K562 (cell line): ENCODE results near the gene COL25A1. TPM values are rescaled to one million over a fixed set of nuclear protein-coding genes. Genes with fewer than 3 reads are reported as not detected.

Experiments
- ATAC-seq: fragments of 200-7000 bp; cut with Tn5 transposase; 3 replicates; pipeline ENCODE4 v1.9.1; 2020; ENCODE audit warnings: moderate library complexity
- BruUV-seq: library from RNA; stranded (reverse); fragments of 400-500 nt; replicated peaks from 2 replicates; lab custom pipeline; 2021; lab: Mats Ljungman, UMichigan
- CTCF ChIA-PET: fragments of 300-600 bp; formaldehyde crosslinking; extraction: SDS; loops from one replicate; lab custom pipeline; 2021; ENCODE audit warnings: low intra/inter-chr PET ratio; lab: Yijun Ruan, JAX
- POLR2A ChIA-PET: fragments of 300-600, 350-650 bp; sonication (Branson Sonifier 250); formaldehyde crosslinking; extraction: SDS; loops from one replicate; lab custom pipeline; 2021; ENCODE audit warnings: antibody characterized with exemption, inconsistent platforms; lab: Yijun Ruan, JAX
- DNase-seq, 4 experiments: peaks; one replicate each; pipeline versions ENCODE4 v3.0.0 to v3.0.0-alpha.2; 2011 to 2018; ENCODE audit warnings: low spot score in 3 of 4, mixed read lengths in 3 of 4; ENCODE audit errors: extremely low read depth in 1 of 4
- FAIRE-seq: peaks from 2 replicates; lab custom pipeline; 2011; peaks lifted over from hg19 to GRCh38; lab: Jason Lieb, UNC
- H2AFZ ChIP-seq: 2 replicates; pipeline ENCODE4 v1.6.0; 2011; ENCODE audit warnings: low read depth, low read length, control low read depth, inconsistent platforms
- H3K27ac ChIP-seq: fragments of 200-600 bp; 3 replicates; pipeline ENCODE4 v1.8.0; 2011; ENCODE audit warnings: low read depth, mild to moderate bottlenecking, control low read depth, inconsistent platforms, low read length, moderate library complexity, mixed read lengths; ENCODE audit errors: extremely low read depth
- H3K27me3 ChIP-seq, 2 experiments: fragments of 300-600 bp in 1 of 2; 2 replicates in 1 of 2; 3 replicates in 1 of 2; pipeline versions ENCODE4 v1.6.0 to v1.8.0; 2011; ENCODE audit warnings: inconsistent platforms in 2 of 2, low read length in 2 of 2, mild to moderate bottlenecking in 1 of 2, mixed read lengths in 1 of 2, moderate library complexity in 1 of 2; ENCODE audit not compliant: control insufficient read depth in 2 of 2, insufficient read depth in 2 of 2
- H3K36me3 ChIP-seq: fragments of 300-600 bp; 3 replicates; pipeline ENCODE4 v1.8.0; 2011; ENCODE audit warnings: mild to moderate bottlenecking, low read length, inconsistent platforms; ENCODE audit not compliant: control insufficient read depth, insufficient read depth
- H3K4me1 ChIP-seq, 2 experiments: fragments of 200-600 bp in 1 of 2; replicated peaks in 1 of 2; 2 replicates in 1 of 2; 3 replicates in 1 of 2; pipeline versions ENCODE4 v1.5.1 to v1.8.0; 2011; ENCODE audit warnings: inconsistent platforms in 2 of 2, low read length in 2 of 2, mild to moderate bottlenecking in 1 of 2, mixed read lengths in 1 of 2, moderate library complexity in 1 of 2; ENCODE audit not compliant: control insufficient read depth in 2 of 2, insufficient read depth in 2 of 2
- H3K4me2 ChIP-seq: 2 replicates; pipeline ENCODE4 v1.6.1; 2011; ENCODE audit warnings: low read length, control low read depth, inconsistent platforms, mixed read lengths; ENCODE audit not compliant: insufficient read depth
- H3K4me3 ChIP-seq: fragments of 200-600 bp; sonication (generic), shearing (Covaris generic); 2 replicates; pipeline ENCODE4 v1.5.1; 2016; ENCODE audit warnings: control low read depth, inconsistent platforms
- H3K79me2 ChIP-seq: fragments of 200-600 bp; 3 replicates; pipeline ENCODE4 v1.8.0; 2011; ENCODE audit warnings: low read length, inconsistent platforms; ENCODE audit not compliant: control insufficient read depth, insufficient read depth
- H3K9ac ChIP-seq, 2 experiments: 2 replicates each; pipeline versions ENCODE4 v1.6.0 to v1.6.1; 2011; ENCODE audit warnings: low read depth in 2 of 2, low read length in 2 of 2, control low read depth in 1 of 2, inconsistent platforms in 1 of 2, mild to moderate bottlenecking in 1 of 2, mixed read lengths in 1 of 2; ENCODE audit not compliant: insufficient read depth in 1 of 2
- H3K9me1 ChIP-seq: one replicate; pipeline ENCODE4 v1.6.0; 2011; ENCODE audit warnings: inconsistent platforms, mild to moderate bottlenecking, low read length, moderate library complexity; ENCODE audit not compliant: control insufficient read depth, insufficient read depth
- H3K9me3 ChIP-seq: replicated peaks from 2 replicates; pipeline ENCODE4 v1.5.1; 2011; ENCODE audit warnings: low read depth, low read length, inconsistent platforms; ENCODE audit not compliant: control insufficient read depth, insufficient read depth
- H4K20me1 ChIP-seq: replicated peaks from 2 replicates; pipeline ENCODE4 v1.6.1; 2011; ENCODE audit warnings: low read length, inconsistent platforms, mixed read lengths; ENCODE audit not compliant: control insufficient read depth, insufficient read depth
- HDAC6 ChIP-seq: IDR thresholded peaks from 2 replicates; pipeline ENCODE4 v1.6.1; 2012; ENCODE audit warnings: low read depth, mild to moderate bottlenecking, control low read depth, inconsistent platforms, low read length, moderate library complexity
- PKNOX1 ChIP-seq: fragments of 450-650 bp; IDR thresholded peaks from 2 replicates; pipeline ENCODE4 v1.6.1; 2016
- U2AF1 ChIP-seq: fragments of 200-400 bp; formaldehyde crosslinking; optimal IDR thresholded peaks from 2 replicates; pipeline ENCODE3; 2017; ENCODE audit warnings: mild to moderate bottlenecking, low read depth, low read length, moderate library complexity
- ZBTB12 ChIP-seq: fragments of 250-450 bp; sonication (Bioruptor Pico); IDR thresholded peaks from 2 replicates; pipeline ENCODE4 v1.4.0; 2020
- ZBTB17 ChIP-seq: fragments of 450-650 bp; formaldehyde crosslinking; IDR thresholded peaks from 2 replicates; pipeline ENCODE4 v1.4.0; 2020; ENCODE audit warnings: mild to moderate bottlenecking
- ZNF175 ChIP-seq: fragments of 200-800 bp; sonication (Bioruptor generic); IDR thresholded peaks from 2 replicates; pipeline ENCODE4 v1.6.1; 2016; ENCODE audit warnings: low read depth, mild to moderate bottlenecking, missing genetic modification characterization, missing compliant biosample characterization
- ZNF232 ChIP-seq: sonication (generic); formaldehyde crosslinking; IDR thresholded peaks from 2 replicates; pipeline ENCODE4 v1.8.0; 2022; ENCODE audit warnings: mild to moderate bottlenecking, missing genetic modification reagents
- ZNF551 ChIP-seq: fragments of 250-450 bp; sonication (Bioruptor Pico); IDR thresholded peaks from 2 replicates; pipeline ENCODE4 v1.5.0; 2021; ENCODE audit warnings: mild to moderate bottlenecking, moderate library complexity
- WGBS: fragments of 100-300 bp; shearing (Covaris generic); methylation state at CpG from one replicate; pipeline ENCODE4 v1.1.6; 2016; ENCODE audit warnings: low coverage, mixed read lengths; ENCODE audit not compliant: insufficient coverage; ENCODE audit errors: missing lambda C conversion rate; 5-methylcytosine and 5-hydroxymethylcytosine counted together
- in situ Hi-C: fragments of 300-500 bp; cut with MboI; formaldehyde crosslinking; loops from 4 replicates; pipeline ENCODE4 v1.15.0; 2018; ENCODE audit warnings: inconsistent platforms, mixed read lengths
- intact Hi-C: fragments of 100-400 bp; cut with micrococcal nuclease; formaldehyde crosslinking; loops from 2 replicates; pipeline ENCODE4 v1.14.2; 2022
- polyA plus RNA-seq, 8 experiments: library from polyadenylated mRNA; depleted of rRNA in 4 of 8; stranded (reverse) in 5 of 8; unstranded in 3 of 8; fragments of >200 nt; fragmentation: Nextera tagmentation in 2 of 8; fragmentation: Illumina TruSeq in 1 of 8; extraction: Ambion mirVana in 2 of 8; extraction: Trizol in 1 of 8; gene quantifications; 2 replicates each; pipeline versions ENCODE4 v1.2.1 to v1.2.3, GENCODE V29; 2011 to 2014; ENCODE audit warnings: inconsistent platforms in 1 of 8, missing spikeins in 1 of 8
- total RNA-seq, 7 experiments: library from RNA; depleted of rRNA in 6 of 7; stranded (reverse); fragments of >200 nt in 6 of 7; fragmentation: Illumina TruSeq in 2 of 7; extraction: Trizol in 2 of 7; gene quantifications; 2 replicates each; pipeline versions ENCODE4 v1.2.1 to v1.2.3, GENCODE V29; 2011 to 2021; ENCODE audit warnings: low replicate concordance in 1 of 7
- TF ChIP-seq, protein P1 (sequence below): fragments of 250-450 bp; sonication (Bioruptor Pico); IDR thresholded peaks from 2 replicates; pipeline ENCODE4 v1.4.0; 2020; ENCODE audit warnings: mild to moderate bottlenecking, moderate library complexity, borderline replicate concordance
- TF ChIP-seq, protein P2 (sequence below): fragments of 250-450 bp; sonication (Bioruptor Pico); IDR thresholded peaks from 2 replicates; pipeline ENCODE4 v1.9.0; 2021; ENCODE audit warnings: mild to moderate bottlenecking, inconsistent platforms

The COL25A1 gene
- total and polyA plus RNA-seq, 9 of the 15 experiments (the other 6 are each of a cell fraction or from before 2014, with no cell fraction given), result 0.03 to 0.62 (median 0.27) TPM

- ATAC-seq (no peak), DNase-seq (no peak), FAIRE-seq (no peak)
- no peaks in the 10 kb centered on the region; a peak in 1 of 5 replicates for H3K4me1 ChIP-seq
- H3K9me3 ChIP-seq, result no peaks in the 10 kb centered on the region
- ChIA-PET POLR2A (no interaction called here), CTCF (no interaction called here)
- no TSS peak for BruUV-seq
- no peak overlapping the region for H3K4me2 ChIP-seq
- no peaks in the 10 kb centered on the region for H4K20me1 ChIP-seq
- 20% methylated on average over 1 of the region's 1 CpG for WGBS
- H2AFZ ChIP-seq, result peak overlapping the region; percentile 10; the same call in 1 of the 2 replicates
- in situ Hi-C loops (no loop called here), intact Hi-C loops (no loop called here)
- H3K27ac ChIP-seq, result no peak overlapping the region
- no peaks in the 10 kb centered on the region for H3K27me3 ChIP-seq
- no peaks in the 10 kb centered on the region for H3K79me2 ChIP-seq
- no peaks in the 10 kb centered on the region for H3K9me1 ChIP-seq
- no peak overlapping the region for H3K4me3 ChIP-seq
- H3K9ac ChIP-seq, result no peak overlapping the region
- no peaks in the 10 kb centered on the region for H3K36me3 ChIP-seq
- no peak for TF ChIP-seq ZNF232 (CRISPR knock-in tag)
- TF ChIP-seq, protein P1, sequence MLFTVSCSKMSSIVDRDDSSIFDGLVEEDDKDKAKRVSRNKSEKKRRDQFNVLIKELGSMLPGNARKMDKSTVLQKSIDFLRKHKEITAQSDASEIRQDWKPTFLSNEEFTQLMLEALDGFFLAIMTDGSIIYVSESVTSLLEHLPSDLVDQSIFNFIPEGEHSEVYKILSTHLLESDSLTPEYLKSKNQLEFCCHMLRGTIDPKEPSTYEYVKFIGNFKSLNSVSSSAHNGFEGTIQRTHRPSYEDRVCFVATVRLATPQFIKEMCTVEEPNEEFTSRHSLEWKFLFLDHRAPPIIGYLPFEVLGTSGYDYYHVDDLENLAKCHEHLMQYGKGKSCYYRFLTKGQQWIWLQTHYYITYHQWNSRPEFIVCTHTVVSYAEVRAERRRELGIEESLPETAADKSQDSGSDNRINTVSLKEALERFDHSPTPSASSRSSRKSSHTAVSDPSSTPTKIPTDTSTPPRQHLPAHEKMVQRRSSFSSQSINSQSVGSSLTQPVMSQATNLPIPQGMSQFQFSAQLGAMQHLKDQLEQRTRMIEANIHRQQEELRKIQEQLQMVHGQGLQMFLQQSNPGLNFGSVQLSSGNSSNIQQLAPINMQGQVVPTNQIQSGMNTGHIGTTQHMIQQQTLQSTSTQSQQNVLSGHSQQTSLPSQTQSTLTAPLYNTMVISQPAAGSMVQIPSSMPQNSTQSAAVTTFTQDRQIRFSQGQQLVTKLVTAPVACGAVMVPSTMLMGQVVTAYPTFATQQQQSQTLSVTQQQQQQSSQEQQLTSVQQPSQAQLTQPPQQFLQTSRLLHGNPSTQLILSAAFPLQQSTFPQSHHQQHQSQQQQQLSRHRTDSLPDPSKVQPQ (CRISPR knock-in tag), result no peak
- no peak for TF ChIP-seq ZNF551 (CRISPR knock-in tag)
- TF ChIP-seq ZNF175, result no peak
- no peak for TF ChIP-seq HDAC6
- TF ChIP-seq ZBTB17 (CRISPR knock-in tag), result no peak
- TF ChIP-seq, protein P2, sequence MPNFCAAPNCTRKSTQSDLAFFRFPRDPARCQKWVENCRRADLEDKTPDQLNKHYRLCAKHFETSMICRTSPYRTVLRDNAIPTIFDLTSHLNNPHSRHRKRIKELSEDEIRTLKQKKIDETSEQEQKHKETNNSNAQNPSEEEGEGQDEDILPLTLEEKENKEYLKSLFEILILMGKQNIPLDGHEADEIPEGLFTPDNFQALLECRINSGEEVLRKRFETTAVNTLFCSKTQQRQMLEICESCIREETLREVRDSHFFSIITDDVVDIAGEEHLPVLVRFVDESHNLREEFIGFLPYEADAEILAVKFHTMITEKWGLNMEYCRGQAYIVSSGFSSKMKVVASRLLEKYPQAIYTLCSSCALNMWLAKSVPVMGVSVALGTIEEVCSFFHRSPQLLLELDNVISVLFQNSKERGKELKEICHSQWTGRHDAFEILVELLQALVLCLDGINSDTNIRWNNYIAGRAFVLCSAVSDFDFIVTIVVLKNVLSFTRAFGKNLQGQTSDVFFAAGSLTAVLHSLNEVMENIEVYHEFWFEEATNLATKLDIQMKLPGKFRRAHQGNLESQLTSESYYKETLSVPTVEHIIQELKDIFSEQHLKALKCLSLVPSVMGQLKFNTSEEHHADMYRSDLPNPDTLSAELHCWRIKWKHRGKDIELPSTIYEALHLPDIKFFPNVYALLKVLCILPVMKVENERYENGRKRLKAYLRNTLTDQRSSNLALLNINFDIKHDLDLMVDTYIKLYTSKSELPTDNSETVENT (CRISPR knock-in tag), result no peak
- TF ChIP-seq U2AF1, result no peak
- TF ChIP-seq ZBTB12, result no peak
- no peak for TF ChIP-seq PKNOX1
These were observed 84.2 kb downstream of the COL25A1 start for GRCh38 chr4:109218288-109218687.
